Epidermal melanocyte (primary cell): Measurements from ENCODE around the gene CSRNP3.

ENCODE experiments used
- DNase-seq: peaks from one replicate; pipeline ENCODE4 v3.0.0; 2011; ENCODE audit warnings: low spot score; ENCODE audit not compliant: insufficient read length

CSRNP3 gene

GRCh38 chr2:165471349-165471950, 2.0 kb downstream of the CSRNP3 start:
- no peak for DNase-seq

GRCh38 chr2:165472922-165473321, 3.4 kb downstream of the CSRNP3 start:
- DNase-seq, result no peak

- no peak for DNase-seq
These were observed 5.2 kb downstream of the CSRNP3 start for GRCh38 chr2:165474619-165475276.

GRCh38 chr2:165475277-165476004, 5.9 kb downstream of the CSRNP3 start:
- no peak for DNase-seq

GRCh38 chr2:165479856-165480255, 10.4 kb downstream of the CSRNP3 start:
- DNase-seq, result no peak

- DNase-seq, result no peak
These were observed 25.1 kb downstream of the CSRNP3 start for GRCh38 chr2:165494573-165494972.

- no peak for DNase-seq
These were observed 28.3 kb downstream of the CSRNP3 start for GRCh38 chr2:165497659-165498317.

- DNase-seq, result no peak
These were observed 29.6 kb downstream of the CSRNP3 start for GRCh38 chr2:165499131-165499530.

GRCh38 chr2:165500001-165500400, 30.5 kb downstream of the CSRNP3 start:
- DNase-seq, result no peak

GRCh38 chr2:165500816-165501215, 31.3 kb downstream of the CSRNP3 start:
- no peak for DNase-seq

- DNase-seq, result no peak
These were observed 36.0 kb downstream of the CSRNP3 start for GRCh38 chr2:165505514-165505913.

- no peak for DNase-seq
These were observed 39.4 kb downstream of the CSRNP3 start for GRCh38 chr2:165508927-165509326.

GRCh38 chr2:165513479-165513878, 44.0 kb downstream of the CSRNP3 start:
- no peak for DNase-seq

- DNase-seq, result no peak
These were observed 49.1 kb downstream of the CSRNP3 start for GRCh38 chr2:165518611-165519010.

- DNase-seq, result no peak
These were observed 53.2 kb downstream of the CSRNP3 start for GRCh38 chr2:165522719-165523118.

GRCh38 chr2:165524720-165525119, 55.2 kb downstream of the CSRNP3 start:
- DNase-seq, result no peak

GRCh38 chr2:165528691-165529090, 59.2 kb downstream of the CSRNP3 start:
- DNase-seq, result no peak

- DNase-seq, result no peak
These were observed 59.6 kb downstream of the CSRNP3 start for GRCh38 chr2:165529130-165529529.

GRCh38 chr2:165533331-165533730, 63.8 kb downstream of the CSRNP3 start:
- DNase-seq, result no peak

GRCh38 chr2:165535471-165535870, 66.0 kb downstream of the CSRNP3 start:
- no peak for DNase-seq

- no peak for DNase-seq
These were observed 67.5 kb downstream of the CSRNP3 start for GRCh38 chr2:165536851-165537499.

GRCh38 chr2:165539985-165540384, 70.5 kb downstream of the CSRNP3 start:
- no peak for DNase-seq
